H1 (cell line): Measurements from ENCODE around the gene UPF3A. TPM values are rescaled to one million over a fixed set of nuclear protein-coding genes. Genes with fewer than 3 reads are reported as not detected.

Experiments used
- CTCF ChIA-PET: fragments of 300-600 bp; sonication (Branson Sonifier 250); formaldehyde crosslinking; loops from one replicate; lab custom pipeline; 2021; ENCODE audit not compliant: partially characterized antibody; lab: Charles Lee
- POLR2A ChIA-PET: fragments of 300-600 bp; sonication (Branson Sonifier 250); formaldehyde crosslinking; loops from one replicate; lab custom pipeline; 2021; ENCODE audit warnings: inconsistent platforms; ENCODE audit not compliant: partially characterized antibody; lab: Charles Lee
- DNase-seq, 2 experiments: peaks; one replicate each; pipeline versions ENCODE4 v3.0.0 to v3.0.0-alpha.2; 2010 to 2022; ENCODE audit warnings: low spot score in 2 of 2, low read depth in 1 of 2, mixed read lengths in 1 of 2
- FAIRE-seq: peaks from 2 replicates; lab custom pipeline; 2011; peaks lifted over from hg19 to GRCh38; lab: Jason Lieb, UNC
- H2AFZ ChIP-seq: 2 replicates; pipeline ENCODE4 v1.8.1; 2012; ENCODE audit warnings: low read length, inconsistent platforms
- H2AK5ac ChIP-seq: 2 replicates; pipeline ENCODE4 v1.6.1; 2013; ENCODE audit warnings: low read depth, low read length
- H2BK120ac ChIP-seq: replicated peaks from 2 replicates; pipeline ENCODE3; 2013; ENCODE audit warnings: low read depth, low read length, inconsistent platforms
- H2BK12ac ChIP-seq: 2 replicates; pipeline ENCODE4 v1.6.1; 2013; ENCODE audit warnings: low read depth, low read length
- H2BK15ac ChIP-seq: 2 replicates; pipeline ENCODE4 v1.6.1; 2013; ENCODE audit warnings: low read length
- H2BK20ac ChIP-seq: 2 replicates; pipeline ENCODE4 v1.6.1; 2013; ENCODE audit warnings: low read length
- H2BK5ac ChIP-seq: 2 replicates; pipeline ENCODE4 v1.6.1; 2013; ENCODE audit warnings: low read depth, low read length
- H3K14ac ChIP-seq: 2 replicates; pipeline ENCODE4 v1.6.1; 2013; ENCODE audit warnings: inconsistent platforms; ENCODE audit not compliant: insufficient read length
- H3K18ac ChIP-seq: 2 replicates; pipeline ENCODE4 v1.6.1; 2013; ENCODE audit warnings: low read length; ENCODE audit errors: extremely low read depth
- H3K23ac ChIP-seq: 2 replicates; pipeline ENCODE4 v1.6.1; 2013; ENCODE audit warnings: inconsistent platforms; ENCODE audit not compliant: insufficient read length
- H3K23me2 ChIP-seq: 2 replicates; pipeline ENCODE4 v1.6.1; 2013; ENCODE audit warnings: low read depth, low read length
- H3K27ac ChIP-seq: 2 replicates; pipeline ENCODE4 v1.6.1; 2011; ENCODE audit warnings: low read depth, low read length, inconsistent platforms
- H3K27me3 ChIP-seq, 4 experiments: replicated peaks in 1 of 4; 1 replicate in 1 of 4; 2 replicates in 3 of 4; pipeline versions ENCODE4 v1.6.1 to v1.8.1; 2011 to 2013; ENCODE audit warnings: low read length in 3 of 4, mild to moderate bottlenecking in 3 of 4, inconsistent platforms in 2 of 4, mixed read lengths in 2 of 4, moderate library complexity in 1 of 4; ENCODE audit not compliant: control insufficient read depth in 3 of 4, insufficient read depth in 3 of 4; ENCODE audit errors: extremely low read depth in 1 of 4
- H3K36me3 ChIP-seq, 4 experiments: 2 replicates each; pipeline versions ENCODE4 v1.6.1 to v1.8.1; 2011 to 2013; ENCODE audit warnings: mild to moderate bottlenecking in 4 of 4, low read length in 3 of 4, moderate library complexity in 2 of 4, control low read depth in 1 of 4, inconsistent platforms in 1 of 4; ENCODE audit not compliant: insufficient read depth in 4 of 4, control insufficient read depth in 2 of 4
- H3K4ac ChIP-seq: replicated peaks from 2 replicates; pipeline ENCODE3; 2013; ENCODE audit warnings: low read length, low read depth, mixed read lengths, inconsistent platforms; ENCODE audit not compliant: insufficient read length
- H3K4me1 ChIP-seq, 4 experiments: replicated peaks in 1 of 4; 1 replicate in 1 of 4; 2 replicates in 3 of 4; pipeline versions ENCODE4 v1.6.1 to v1.8.1; 2011 to 2013; ENCODE audit warnings: low read length in 3 of 4, inconsistent platforms in 2 of 4, mixed read lengths in 1 of 4; ENCODE audit not compliant: insufficient read depth in 4 of 4, control insufficient read depth in 3 of 4
- H3K4me2 ChIP-seq, 2 experiments: 2 replicates each; pipeline versions ENCODE4 v1.6.1 to v1.8.1; 2011 to 2013; ENCODE audit warnings: low read depth in 2 of 2, low read length in 2 of 2, control low read depth in 1 of 2, inconsistent platforms in 1 of 2, mild to moderate bottlenecking in 1 of 2; ENCODE audit not compliant: insufficient read depth in 1 of 2
- H3K4me3 ChIP-seq, 4 experiments: fragments of 200-600, 300-600 bp in 1 of 4; sonication (generic), shearing (Covaris generic), sonication (Bioruptor Twin) in 1 of 4; 2 replicates each; pipeline versions ENCODE4 v1.5.1 to v1.8.1; 2011 to 2016; ENCODE audit warnings: low read length in 4 of 4, low read depth in 3 of 4, control low read depth in 2 of 4, inconsistent platforms in 2 of 4, mild to moderate bottlenecking in 2 of 4, mixed read lengths in 1 of 4, moderate library complexity in 1 of 4; ENCODE audit not compliant: insufficient read depth in 2 of 4; ENCODE audit errors: extremely low read depth in 1 of 4
- H3K56ac ChIP-seq: replicated peaks from 2 replicates; pipeline ENCODE3; 2013; ENCODE audit warnings: low read depth, mild to moderate bottlenecking, mixed read lengths, low read length, inconsistent platforms; ENCODE audit not compliant: insufficient read length
- H3K79me1 ChIP-seq: 2 replicates; pipeline ENCODE4 v1.6.1; 2013; ENCODE audit warnings: low read depth, low read length, control low read depth
- H3K79me2 ChIP-seq, 2 experiments: 2 replicates each; pipeline versions ENCODE4 v1.6.1 to v1.8.1; 2012 to 2013; ENCODE audit warnings: low read length in 2 of 2, mild to moderate bottlenecking in 2 of 2, inconsistent platforms in 1 of 2; ENCODE audit not compliant: insufficient read depth in 2 of 2, control insufficient read depth in 1 of 2
- H3K9ac ChIP-seq, 4 experiments: replicated peaks in 1 of 4; 1 replicate in 1 of 4; 2 replicates in 3 of 4; pipeline versions ENCODE4 v1.6.1 to v1.8.1; 2011 to 2013; ENCODE audit warnings: low read depth in 3 of 4, low read length in 3 of 4, control low read depth in 2 of 4, mild to moderate bottlenecking in 2 of 4, moderate library complexity in 2 of 4, inconsistent platforms in 1 of 4; ENCODE audit errors: extremely low read depth in 1 of 4
- H3K9me3 ChIP-seq, 2 experiments: 2 replicates each; pipeline versions ENCODE4 v1.6.1 to v1.8.1; 2012 to 2013; ENCODE audit warnings: mild to moderate bottlenecking in 2 of 2, moderate library complexity in 2 of 2, control low read depth in 1 of 2, inconsistent platforms in 1 of 2, low read depth in 1 of 2, low read length in 1 of 2, mixed read lengths in 1 of 2; ENCODE audit not compliant: insufficient read depth in 2 of 2
- H4K20me1 ChIP-seq, 2 experiments: replicated peaks in 1 of 2; 2 replicates each; pipeline versions ENCODE3 to v1.8.1; 2011 to 2013; ENCODE audit warnings: inconsistent platforms in 2 of 2, low read length in 2 of 2, mild to moderate bottlenecking in 1 of 2; ENCODE audit not compliant: insufficient read depth in 2 of 2, control insufficient read depth in 1 of 2
- H4K5ac ChIP-seq: 2 replicates; pipeline ENCODE4 v1.6.1; 2013; ENCODE audit warnings: low read length, low read depth, mixed read lengths, inconsistent platforms; ENCODE audit not compliant: insufficient read length
- H4K8ac ChIP-seq: 2 replicates; pipeline ENCODE4 v1.8.0; 2013; ENCODE audit warnings: mild to moderate bottlenecking, moderate library complexity, low read length, inconsistent platforms; ENCODE audit not compliant: insufficient read depth; ENCODE audit errors: extremely low read depth
- H4K91ac ChIP-seq: replicated peaks from 2 replicates; pipeline ENCODE3; 2013; ENCODE audit warnings: low read length, mixed read lengths, inconsistent platforms; ENCODE audit not compliant: insufficient read length
- ASH2L ChIP-seq: fragments of 200-600, 300-600 bp; sonication (generic); IDR thresholded peaks from one replicate; pipeline ENCODE4 v1.7.1; 2017; ENCODE audit warnings: low read length
- BRCA1 ChIP-seq: IDR thresholded peaks from 2 replicates; pipeline ENCODE4 v1.6.1; 2012; ENCODE audit warnings: low read depth, low read length, improper control_type of control experiment
- CTBP2 ChIP-seq: IDR thresholded peaks from 2 replicates; pipeline ENCODE4 v1.7.0; 2011; ENCODE audit warnings: borderline replicate concordance, mild to moderate bottlenecking, moderate library complexity, mixed read lengths, low read length; ENCODE audit not compliant: insufficient read depth, insufficient read length
- CTCF ChIP-seq, 3 experiments: IDR thresholded peaks; 1 replicate in 2 of 3; 2 replicates in 1 of 3; pipeline versions ENCODE4 v1.5.1 to v1.6.1; 2011; ENCODE audit warnings: low read length in 3 of 3, mild to moderate bottlenecking in 3 of 3, inconsistent platforms in 2 of 3, low read depth in 1 of 3, moderate library complexity in 1 of 3; ENCODE audit not compliant: insufficient read depth in 1 of 3; ENCODE audit errors: control extremely low read depth in 1 of 3
- E2F6 ChIP-seq: IDR thresholded peaks from 2 replicates; pipeline ENCODE4 v1.6.1; 2012; ENCODE audit warnings: inconsistent platforms
- MAX ChIP-seq: IDR thresholded peaks from 2 replicates; pipeline ENCODE4 v1.6.1; 2012; ENCODE audit warnings: inconsistent platforms
- SP2 ChIP-seq: IDR thresholded peaks from 2 replicates; pipeline ENCODE4 v1.6.1; 2012; ENCODE audit warnings: mild to moderate bottlenecking, low read length, inconsistent platforms
- SRF ChIP-seq: IDR thresholded peaks from 2 replicates; pipeline ENCODE4 v1.6.1; 2011; ENCODE audit warnings: mild to moderate bottlenecking, low read depth, low read length, moderate library complexity
- TBP ChIP-seq: IDR thresholded peaks from 2 replicates; pipeline ENCODE4 v1.6.1; 2011; ENCODE audit warnings: low read depth, low read length, improper control_type of control experiment
- TEAD4 ChIP-seq: IDR thresholded peaks from 2 replicates; pipeline ENCODE4 v1.6.1; 2012; ENCODE audit warnings: low read depth, low read length, inconsistent platforms, mixed read lengths
- WGBS, 2 experiments: shearing (Covaris generic) in 1 of 2; methylation state at CpG; one replicate each; pipeline versions ENCODE4 v1.1.6 to v1.1.7; 2013 to 2015; ENCODE audit warnings: low lambda C conversion rate in 2 of 2, mixed read lengths in 2 of 2, inconsistent platforms in 1 of 2, low coverage in 1 of 2, missing lambda C conversion rate in 1 of 2; ENCODE audit not compliant: insufficient replicate concordance in 2 of 2, insufficient coverage in 1 of 2, insufficient read length in 1 of 2; ENCODE audit errors: extremely low coverage in 1 of 2, missing lambda C conversion rate in 1 of 2; 5-methylcytosine and 5-hydroxymethylcytosine counted together
- polyA plus RNA-seq, 7 experiments: library from polyadenylated mRNA; depleted of rRNA in 3 of 7; stranded (reverse) in 5 of 7; unstranded in 2 of 7; fragments of >200 nt in 5 of 7; fragments of 200-250 nt in 2 of 7; gene quantifications; 1 replicate in 5 of 7; 2 replicates in 1 of 7; 4 replicates in 1 of 7; pipeline versions ENCODE4 v1.2.1 to v1.2.3, GENCODE V29; 2011 to 2013; ENCODE audit warnings: missing spikeins in 2 of 7, mixed read lengths in 2 of 7
- total RNA-seq: library from RNA; stranded (reverse); fragmentation: NEBNext Ultra II Directional; extraction: Animal tissue kit (Norgen Biotek cat#: 25700); gene quantifications from 2 replicates; pipeline ENCODE4 v1.2.1, GENCODE V29; 2021

UPF3A gene
- total and polyA plus RNA-seq, 2 of the 8 experiments (the other 6 are each of a cell fraction or from before 2014, with no cell fraction given): 47.1 to 58.2 TPM

DNA sequence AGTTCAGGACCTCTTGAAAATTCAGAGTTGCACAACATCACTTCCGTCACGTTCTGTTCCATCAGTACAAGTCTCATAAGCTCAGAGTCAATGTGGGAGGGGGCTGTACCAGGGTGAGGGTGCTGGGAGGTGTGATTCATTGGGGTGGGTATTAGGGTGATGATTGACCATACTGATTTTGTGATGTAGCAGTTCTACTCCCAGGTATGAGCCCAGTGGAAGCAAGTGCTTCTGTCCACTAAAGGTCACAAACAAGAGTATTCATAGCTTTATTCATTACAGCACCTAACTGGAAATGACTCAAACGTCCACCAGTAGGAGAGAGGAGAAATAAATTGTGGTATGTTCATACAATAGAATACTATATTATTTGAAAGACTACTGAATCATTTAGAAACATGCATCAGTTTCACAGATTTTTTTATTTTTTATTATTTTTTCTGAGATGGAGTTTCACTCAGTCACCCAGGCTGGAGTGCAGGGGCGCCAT, 12.1 kb upstream of the UPF3A start:
- Histone ChIP-seq H3K18ac (no peak overlapping the region), H3K14ac (no peak overlapping the region)
- TF ChIP-seq SP2 (no peak), ASH2L (no peak), TBP (no peak), MAX (no peak), CTBP2 (no peak), TEAD4 (no peak), SRF (no peak), CTCF (IDR thresholded peaks at IDR 0.05; ENCODE audit: control extremely low read depth in 1 of 3, insufficient read depth in 1 of 3, low read depth in 1 of 3, low read length in 3 of 3) (no peak), E2F6 (no peak), BRCA1 (no peak)

More for the DNA sequence above, 12.1 kb upstream of the UPF3A start:
- H3K79me1 ChIP-seq: no peaks in the 10 kb centered on the region
- no peaks in the 10 kb centered on the region for H3K27me3 ChIP-seq
- H2BK15ac ChIP-seq: no peak overlapping the region
- no peaks in the 10 kb centered on the region for H3K9me3 ChIP-seq
- H3K4me2 ChIP-seq: no peak overlapping the region
- no peak overlapping the region for H2AFZ ChIP-seq
- DNase-seq (no peak), FAIRE-seq (no peak)
- H3K27ac ChIP-seq: no peak overlapping the region
- no peak overlapping the region for H4K8ac ChIP-seq
- H4K5ac ChIP-seq: no peak overlapping the region
- H3K4ac ChIP-seq: no peak overlapping the region
- CTCF ChIA-PET: interaction anchor here (1.1 kb wide), 1 partner anchor 67 kb away, joined by 7 read pairs; no protein-coding TSS in a partner anchor
- no peaks in the 10 kb centered on the region for H3K79me2 ChIP-seq
- H2BK120ac ChIP-seq: no peak overlapping the region
- no peak overlapping the region for H3K56ac ChIP-seq
- H3K36me3 ChIP-seq: peaks cover 12 to 82% (median 56%) of the 10 kb centered on the region in 4 experiments; a peak in 7 of 8 replicates
- H4K91ac ChIP-seq: no peak overlapping the region
- H4K20me1 ChIP-seq: peaks cover 4% of the 10 kb centered on the region in 2 experiments
- no peak overlapping the region for H3K23ac ChIP-seq
- no peak overlapping the region for H2AK5ac ChIP-seq
- no peak overlapping the region for H2BK5ac ChIP-seq
- 93% methylated on average over 4 of the region's 4 CpGs; no CpG with 5 or more reads in 1 of the 2 experiments for WGBS, 2 experiments
- no peak overlapping the region for H2BK12ac ChIP-seq
- H3K4me3 ChIP-seq: no peak overlapping the region
- H3K4me1 ChIP-seq: no peaks in the 10 kb centered on the region
- H3K23me2 ChIP-seq: no peaks in the 10 kb centered on the region
- no peak overlapping the region for H2BK20ac ChIP-seq
- POLR2A ChIA-PET: interaction anchor here (0.8 to 7.2 kb wide), 6 partner anchors 8 to 28 kb away, joined by 3 to 44 read pairs (median 4); partner anchors contain the start of gene UPF3A
- no peak overlapping the region for H3K9ac ChIP-seq
